HepG2 (cell line): ENCODE data around the gene BCDIN3D. TPM values are rescaled to one million over a fixed set of nuclear protein-coding genes. Genes with fewer than 3 reads are reported as not detected.

Experiments
- ATAC-seq: fragments of 200-7000 bp; cut with Tn5 transposase; 3 replicates; pipeline ENCODE4 v1.9.1; 2020; ENCODE audit warnings: mild to moderate bottlenecking, moderate library complexity
- BruUV-seq: library from RNA; stranded (reverse); fragments of 400-500 nt; replicated peaks from 2 replicates; lab custom pipeline; 2021; lab: Mats Ljungman, UMichigan
- CTCF ChIA-PET: fragments of 300-600 bp; formaldehyde crosslinking; extraction: SDS; loops from one replicate; lab custom pipeline; 2021; ENCODE audit warnings: low total read pairs, inconsistent platforms, low intra/inter-chr PET ratio; lab: Yijun Ruan, JAX
- POLR2A ChIA-PET: fragments of 350-600 bp; sonication (Branson Sonifier 250); formaldehyde crosslinking; loops from one replicate; lab custom pipeline; 2020; ENCODE audit warnings: antibody characterized with exemption, inconsistent platforms; lab: Yijun Ruan, JAX
- DNase-seq: peaks from one replicate; pipeline ENCODE4 v3.0.0-alpha.2; 2015; ENCODE audit warnings: low spot score
- FAIRE-seq: peaks from 3 replicates; lab custom pipeline; 2011; peaks lifted over from hg19 to GRCh38; lab: Jason Lieb, UNC
- H2AFZ ChIP-seq: one replicate; pipeline ENCODE4 v1.6.1; 2011; ENCODE audit warnings: low read length, inconsistent platforms
- H3K27ac ChIP-seq: fragments of 300-600 bp; 3 replicates; pipeline ENCODE4 v1.8.0; 2011; ENCODE audit warnings: mixed run types, mild to moderate bottlenecking, mixed read lengths, low read length, inconsistent platforms; ENCODE audit not compliant: insufficient read depth; ENCODE audit errors: extremely low read length
- H3K27me3 ChIP-seq, 2 experiments: fragments of 200-600 bp in 1 of 2; 2 replicates in 1 of 2; 3 replicates in 1 of 2; pipeline versions ENCODE4 v1.6.0 to v1.8.0; 2011; ENCODE audit warnings: low read length in 2 of 2, mild to moderate bottlenecking in 2 of 2, moderate library complexity in 2 of 2, inconsistent platforms in 1 of 2; ENCODE audit not compliant: insufficient read depth in 2 of 2, control insufficient read depth in 1 of 2
- H3K36me3 ChIP-seq, 2 experiments: fragments of 200-600 bp in 1 of 2; replicated peaks in 1 of 2; 2 replicates in 1 of 2; 3 replicates in 1 of 2; pipeline versions ENCODE4 v1.5.1 to v1.8.0; 2011; ENCODE audit warnings: low read length in 2 of 2, inconsistent platforms in 1 of 2; ENCODE audit not compliant: insufficient read depth in 2 of 2, control insufficient read depth in 1 of 2
- H3K4me1 ChIP-seq: 2 replicates; pipeline ENCODE4 v1.5.1; 2012; ENCODE audit warnings: low read length, inconsistent platforms; ENCODE audit not compliant: insufficient read depth
- H3K4me2 ChIP-seq: 2 replicates; pipeline ENCODE4 v1.6.0; 2011; ENCODE audit warnings: low read depth, low read length, inconsistent platforms
- H3K4me3 ChIP-seq, 3 experiments: fragments of 200-600 bp in 1 of 3; sonication (generic), shearing (Covaris generic) in 1 of 3; replicated peaks in 1 of 3; 2 replicates each; pipeline ENCODE4 v1.5.1; 2011 to 2016; ENCODE audit warnings: low read length in 3 of 3, inconsistent platforms in 2 of 3, low read depth in 2 of 3, mild to moderate bottlenecking in 2 of 3, control low read depth in 1 of 3, mixed read lengths in 1 of 3; ENCODE audit not compliant: insufficient read depth in 1 of 3
- H3K79me2 ChIP-seq: one replicate; pipeline ENCODE4 v1.6.1; 2011; ENCODE audit warnings: low read length, inconsistent platforms; ENCODE audit not compliant: insufficient read depth
- H3K9ac ChIP-seq: 2 replicates; pipeline ENCODE4 v1.6.0; 2011; ENCODE audit warnings: mild to moderate bottlenecking, low read depth, low read length, inconsistent platforms; ENCODE audit not compliant: insufficient read depth
- H3K9me3 ChIP-seq: 2 replicates; pipeline ENCODE4 v1.5.1; 2012; ENCODE audit warnings: mild to moderate bottlenecking, low read length
- H4K20me1 ChIP-seq: 2 replicates; pipeline ENCODE4 v1.6.0; 2011; ENCODE audit warnings: inconsistent platforms, mild to moderate bottlenecking, low read length, moderate library complexity; ENCODE audit not compliant: insufficient read depth
- CAMTA2 ChIP-seq: sonication (generic); formaldehyde crosslinking; IDR thresholded peaks from 2 replicates; pipeline ENCODE4 v1.4.0; 2020; ENCODE audit warnings: mild to moderate bottlenecking, missing genetic modification reagents, borderline replicate concordance
- CCAR2 ChIP-seq: fragments of 200-400 bp; formaldehyde crosslinking; optimal IDR thresholded peaks from 2 replicates; pipeline ENCODE3; 2018; ENCODE audit warnings: low read depth, mild to moderate bottlenecking, low read length, moderate library complexity
- CHCHD3 ChIP-seq: sonication (generic); formaldehyde crosslinking; IDR thresholded peaks from 2 replicates; pipeline ENCODE4 v1.8.0; 2022; ENCODE audit warnings: mild to moderate bottlenecking, missing genetic modification reagents, moderate library complexity
- HHEX ChIP-seq: IDR thresholded peaks from 2 replicates; pipeline ENCODE4 v1.6.1; 2016; ENCODE audit warnings: control low read depth
- JDP2 ChIP-seq: sonication (generic); formaldehyde crosslinking; IDR thresholded peaks from 2 replicates; pipeline ENCODE4 v1.8.1; 2022; ENCODE audit warnings: missing genetic modification reagents, borderline replicate concordance
- JUND ChIP-seq: sonication (generic); formaldehyde crosslinking; IDR thresholded peaks from 2 replicates; pipeline ENCODE4 v1.8.0; 2022; ENCODE audit warnings: mild to moderate bottlenecking, missing genetic modification reagents
- MXD4 ChIP-seq: IDR thresholded peaks from 2 replicates; pipeline ENCODE4 v1.6.1; 2016; ENCODE audit warnings: mild to moderate bottlenecking, missing biosample characterization, missing genetic modification reagents
- NFIC ChIP-seq: IDR thresholded peaks from 2 replicates; pipeline ENCODE4 v1.6.1; 2012; ENCODE audit warnings: mild to moderate bottlenecking, low read length, inconsistent platforms
- SALL2 ChIP-seq: sonication (generic); formaldehyde crosslinking; IDR thresholded peaks from 2 replicates; pipeline ENCODE4 v1.8.1; 2023; ENCODE audit warnings: mild to moderate bottlenecking, missing genetic modification reagents, inconsistent platforms
- ZBTB8A ChIP-seq: sonication (generic); formaldehyde crosslinking; IDR thresholded peaks from 2 replicates; pipeline ENCODE4 v1.4.0; 2020; ENCODE audit warnings: mild to moderate bottlenecking, low read depth, missing genetic modification reagents, borderline replicate concordance
- ZNF460 ChIP-seq: sonication (generic); formaldehyde crosslinking; IDR thresholded peaks from 2 replicates; pipeline ENCODE4 v1.5.1; 2020; ENCODE audit warnings: missing genetic modification reagents, mild to moderate bottlenecking, borderline replicate concordance
- ZNF484 ChIP-seq: sonication (generic); formaldehyde crosslinking; IDR thresholded peaks from 2 replicates; pipeline ENCODE4 v1.5.1; 2020; ENCODE audit warnings: mild to moderate bottlenecking, low read depth, missing genetic modification reagents, borderline replicate concordance
- ZNF543 ChIP-seq: sonication (generic); formaldehyde crosslinking; IDR thresholded peaks from 2 replicates; pipeline ENCODE4 v1.4.0; 2020; ENCODE audit warnings: mild to moderate bottlenecking, missing genetic modification reagents
- ZNF607 ChIP-seq: sonication (generic); formaldehyde crosslinking; IDR thresholded peaks from 2 replicates; pipeline ENCODE4 v1.5.1; 2020; ENCODE audit warnings: missing genetic modification reagents, mild to moderate bottlenecking, borderline replicate concordance
- WGBS: methylation state at CpG from one replicate; pipeline ENCODE4 v1.1.6; 2017; ENCODE audit warnings: low lambda C conversion rate; 5-methylcytosine and 5-hydroxymethylcytosine counted together
- in situ Hi-C: cut with HindIII; loops from 2 replicates; pipeline ENCODE4 v1.10.0; 2017; ENCODE audit warnings: low pct_unique_long_range_greater_than_20kb; ENCODE audit not compliant: extremely low pct_ligation_motif_present
- intact Hi-C: fragments of 100-400 bp; cut with micrococcal nuclease; formaldehyde crosslinking; loops from one replicate; pipeline ENCODE4 v1.10.0; 2022; ENCODE audit not compliant: unreplicated experiment
- polyA plus RNA-seq, 8 experiments: library from polyadenylated mRNA; depleted of rRNA in 3 of 8; stranded (reverse) in 7 of 8; unstranded in 1 of 8; fragments of >200 nt; fragmentation: Illumina TruSeq in 4 of 8; extraction: Trizol in 4 of 8; gene quantifications; 2 replicates each; pipeline versions ENCODE4 v1.2.1 to v1.2.3, GENCODE V29; 2011 to 2016; ENCODE audit warnings: low read depth in 4 of 8, missing spikeins in 1 of 8, mixed read lengths in 1 of 8; ENCODE audit not compliant: insufficient read depth in 1 of 8
- total RNA-seq, 5 experiments: library from RNA; depleted of rRNA; stranded (reverse); fragments of >200 nt; fragmentation: Illumina TruSeq; extraction: Trizol; gene quantifications; 2 replicates each; pipeline ENCODE4 v1.2.3, GENCODE V29; 2016; ENCODE audit warnings: low read depth in 1 of 5

BCDIN3D gene
- total and polyA plus RNA-seq, 2 of the 13 experiments (the other 11 are each of a cell fraction or from before 2014, with no cell fraction given): 2.2 to 2.5 TPM

- in situ Hi-C loops (no loop called here), intact Hi-C loops (loop anchor here (5.0 kb wide), 1 partner anchor 534 kb away; the partner anchor contains the start of gene TUBA1C)
- H3K9ac ChIP-seq: peak overlapping the region; percentile 31; the same call in 1 of the 2 replicates
- POLR2A ChIA-PET: interaction anchor here (0.8 to 1.6 kb wide), 3 partner anchors 27 to 42 kb away, joined by 3 to 5 read pairs (median 3); partner anchors contain the start of genes BCDIN3D and NCKAP5L
- H3K4me1 ChIP-seq: peaks cover 20% of the 10 kb centered on the region
- no peaks in the 10 kb centered on the region for H3K79me2 ChIP-seq
- H3K9me3 ChIP-seq: no peaks in the 10 kb centered on the region
- no TSS peak for BruUV-seq
- WGBS: 92% methylated on average over 15 of the region's 17 CpGs
- H3K36me3 ChIP-seq: peaks cover 25 to 79% of the 10 kb centered on the region in 2 experiments
- no peak overlapping the region for H2AFZ ChIP-seq
- H4K20me1 ChIP-seq: no peaks in the 10 kb centered on the region
- 0 out of 2 replicates have a peak overlapping the region, but pooled peaks have one; percentile 23 for H3K4me2 ChIP-seq
- ATAC-seq (no peak; the same call in 2 of the 3 replicates), FAIRE-seq (no peak), DNase-seq (no peak)
- no peak overlapping the region for H3K4me3 ChIP-seq
- CTCF ChIA-PET: no interaction called here
- TF ChIP-seq CHCHD3 (CRISPR knock-in tag) (no peak), ZBTB8A (CRISPR knock-in tag) (no peak), ZNF460 (CRISPR knock-in tag) (no peak), CCAR2 (no peak), ZNF484 (no peak), MXD4 (CRISPR knock-in tag) (no peak), NFIC (no peak), ZNF607 (CRISPR knock-in tag) (no peak), ZNF543 (CRISPR knock-in tag) (no peak), JUND (no peak), SALL2 (CRISPR knock-in tag) (no peak), CAMTA2 (no peak), HHEX (no peak), JDP2 (no peak)
- peak overlapping the region; percentile 64 for H3K27ac ChIP-seq
- no peaks in the 10 kb centered on the region for H3K27me3 ChIP-seq
These were observed 41.5 kb downstream of the BCDIN3D start for GRCh38 chr12:49801141-49802063.
